ENCODE results near the gene NFAM1. TPM values are rescaled to one million over a fixed set of nuclear protein-coding genes. Genes with fewer than 3 reads are reported as not detected.

NFAM1 gene
- total and polyA plus RNA-seq, 10 donors: 2.0 to 56.6 (median 30.8) TPM

DNA sequence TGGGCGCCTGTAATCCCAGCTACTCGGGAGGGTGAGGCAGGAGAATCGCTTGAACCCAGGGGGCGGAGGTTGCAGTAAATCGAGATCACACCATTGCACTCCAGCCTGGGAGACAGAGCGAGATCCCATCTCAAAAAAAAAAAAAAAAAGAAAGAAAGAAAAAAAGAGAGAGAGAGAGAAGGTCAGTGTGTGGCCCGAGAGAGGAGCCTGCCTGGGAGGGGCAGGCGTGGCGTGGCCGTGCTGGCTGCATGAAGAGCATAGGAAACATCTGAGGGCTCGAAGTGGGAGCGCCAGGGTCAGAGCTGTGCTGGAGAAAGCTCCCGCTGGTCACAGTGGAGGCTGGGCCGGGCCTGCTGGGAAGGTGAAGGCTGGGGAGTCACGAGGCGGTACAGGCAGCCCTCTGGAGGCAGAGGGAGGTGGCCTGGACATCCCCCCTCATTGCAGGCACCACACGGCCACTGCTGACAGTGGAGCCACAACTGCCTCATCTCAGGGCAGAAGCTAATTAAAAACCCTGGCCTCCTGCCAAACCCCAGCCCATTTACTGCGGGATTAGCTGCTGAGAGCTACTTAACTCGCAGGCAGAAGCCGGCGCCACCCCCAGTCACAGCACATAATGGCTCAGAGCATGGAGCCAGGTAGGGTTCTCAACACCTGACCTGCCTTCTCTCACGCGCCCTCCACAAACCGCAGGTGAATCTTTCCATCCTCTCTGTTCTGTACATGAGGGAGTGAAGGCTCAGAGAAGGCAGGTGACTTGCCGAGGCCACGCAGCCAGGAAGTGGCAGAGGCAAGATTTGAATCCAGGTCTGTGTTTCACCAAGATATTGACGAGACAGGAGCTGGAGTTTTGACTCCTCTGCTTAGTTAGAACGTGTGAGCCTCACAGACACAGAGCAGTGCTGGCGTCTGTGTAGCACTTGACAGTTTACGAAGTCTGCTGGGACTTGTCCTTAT is 32.6 kb downstream of the NFAM1 start:
- Histone ChIP-seq H3K4me1 (peaks cover 8 to 68% (median 41%) of the 10 kb centered on the region in 6 donors), H3K36me3 (peaks cover 0 to 86% (median 0%) of the 10 kb centered on the region in 6 donors), H3K27ac (peak overlapping the region in 7 of 8 donors; percentile 3 to 93 (median 28)), H3K9me3 (no peaks in the 10 kb centered on the region), H3K27me3 (replicated peaks in 1 of 7) (no peaks in the 10 kb centered on the region), H3K4me3 (peak overlapping the region in 1 of 8 donors; percentile 7)
- intact Hi-C loops (cut with DNase I; ENCODE audit: low total_unique reads): no loop called here
- peak; percentile 37 to 77 (median 67) for TF ChIP-seq POLR2AphosphoS5 (IDR thresholded peaks at IDR 0.05)
- TF ChIP-seq, protein P1, sequence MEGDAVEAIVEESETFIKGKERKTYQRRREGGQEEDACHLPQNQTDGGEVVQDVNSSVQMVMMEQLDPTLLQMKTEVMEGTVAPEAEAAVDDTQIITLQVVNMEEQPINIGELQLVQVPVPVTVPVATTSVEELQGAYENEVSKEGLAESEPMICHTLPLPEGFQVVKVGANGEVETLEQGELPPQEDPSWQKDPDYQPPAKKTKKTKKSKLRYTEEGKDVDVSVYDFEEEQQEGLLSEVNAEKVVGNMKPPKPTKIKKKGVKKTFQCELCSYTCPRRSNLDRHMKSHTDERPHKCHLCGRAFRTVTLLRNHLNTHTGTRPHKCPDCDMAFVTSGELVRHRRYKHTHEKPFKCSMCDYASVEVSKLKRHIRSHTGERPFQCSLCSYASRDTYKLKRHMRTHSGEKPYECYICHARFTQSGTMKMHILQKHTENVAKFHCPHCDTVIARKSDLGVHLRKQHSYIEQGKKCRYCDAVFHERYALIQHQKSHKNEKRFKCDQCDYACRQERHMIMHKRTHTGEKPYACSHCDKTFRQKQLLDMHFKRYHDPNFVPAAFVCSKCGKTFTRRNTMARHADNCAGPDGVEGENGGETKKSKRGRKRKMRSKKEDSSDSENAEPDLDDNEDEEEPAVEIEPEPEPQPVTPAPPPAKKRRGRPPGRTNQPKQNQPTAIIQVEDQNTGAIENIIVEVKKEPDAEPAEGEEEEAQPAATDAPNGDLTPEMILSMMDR (IDR thresholded peaks at IDR 0.05 in 8 of 11, conservative IDR thresholded peaks at IDR 0.05 in 3 of 11): no peak
- DNase-seq: peak; percentile 87
- WGBS, 5 donors: 64 to 74% (median 69%) methylated on average over 30 of the region's 30 CpGs

DNA sequence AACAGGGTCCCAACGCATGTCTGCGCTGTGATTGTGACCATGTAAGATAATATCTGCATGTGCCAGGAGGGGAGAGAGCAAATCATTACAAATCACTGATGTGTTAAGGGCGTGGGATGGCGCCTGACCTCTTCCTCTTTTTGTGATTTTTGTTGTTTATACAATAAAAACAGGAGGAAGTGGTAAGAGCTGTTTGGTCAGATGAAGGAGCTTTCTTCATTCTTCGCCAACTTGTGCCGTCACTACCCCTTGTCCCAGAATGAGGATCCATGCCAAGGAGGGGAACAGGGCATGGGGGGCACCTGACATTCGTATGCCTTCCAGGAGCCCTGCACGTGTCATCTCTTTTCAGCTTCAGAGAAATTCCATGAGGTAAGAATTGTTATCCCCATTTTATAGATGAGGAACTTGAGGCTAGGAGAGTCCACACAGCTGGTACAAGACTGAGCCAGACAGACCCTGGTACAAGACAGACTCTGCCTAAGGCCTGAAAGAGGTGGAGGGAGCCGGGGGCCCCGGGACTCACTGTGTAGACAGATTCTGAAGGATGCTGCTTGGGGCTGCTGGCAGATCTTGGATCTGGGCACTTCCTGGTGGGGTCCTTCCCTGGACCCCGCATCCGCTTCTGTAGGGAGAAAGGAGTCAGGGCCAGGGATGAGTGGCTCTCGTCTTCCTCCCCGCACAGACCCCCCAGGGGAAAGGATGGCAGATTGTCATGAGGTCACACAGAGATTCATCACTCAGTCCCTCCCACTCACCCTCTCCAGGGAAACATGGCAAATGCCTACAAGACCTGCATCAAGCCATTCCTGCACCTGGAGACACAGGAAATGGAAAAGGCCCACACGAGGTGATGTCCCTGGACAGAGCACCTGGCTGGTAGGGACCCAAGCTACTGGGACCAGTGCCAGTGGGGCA is 34.6 kb downstream of the NFAM1 start:
- 47 to 54% (median 50%) methylated on average over 12 to 15 of the region's 15 CpGs for WGBS, 5 donors
- intact Hi-C loops (cut with DNase I; ENCODE audit: low total_unique reads): no loop called here
- Histone ChIP-seq H3K27me3 (replicated peaks in 1 of 7) (no peaks in the 10 kb centered on the region), H3K4me1 (peaks cover 8 to 68% (median 41%) of the 10 kb centered on the region in 6 donors), H3K36me3 (peaks cover 0 to 85% (median 0%) of the 10 kb centered on the region in 6 donors), H3K9me3 (no peaks in the 10 kb centered on the region), H3K4me3 (peak overlapping the region in 6 of 8 donors; percentile 2 to 64 (median 12)), H3K27ac (peak overlapping the region; percentile 63 to 93 (median 81))
- DNase-seq: peak; percentile 87
- TF ChIP-seq, protein P1 (IDR thresholded peaks at IDR 0.05 in 8 of 11, conservative IDR thresholded peaks at IDR 0.05 in 3 of 11): no peak
- TF ChIP-seq POLR2AphosphoS5 (IDR thresholded peaks at IDR 0.05): peak in 1 of 3 donors; percentile 80

DNA sequence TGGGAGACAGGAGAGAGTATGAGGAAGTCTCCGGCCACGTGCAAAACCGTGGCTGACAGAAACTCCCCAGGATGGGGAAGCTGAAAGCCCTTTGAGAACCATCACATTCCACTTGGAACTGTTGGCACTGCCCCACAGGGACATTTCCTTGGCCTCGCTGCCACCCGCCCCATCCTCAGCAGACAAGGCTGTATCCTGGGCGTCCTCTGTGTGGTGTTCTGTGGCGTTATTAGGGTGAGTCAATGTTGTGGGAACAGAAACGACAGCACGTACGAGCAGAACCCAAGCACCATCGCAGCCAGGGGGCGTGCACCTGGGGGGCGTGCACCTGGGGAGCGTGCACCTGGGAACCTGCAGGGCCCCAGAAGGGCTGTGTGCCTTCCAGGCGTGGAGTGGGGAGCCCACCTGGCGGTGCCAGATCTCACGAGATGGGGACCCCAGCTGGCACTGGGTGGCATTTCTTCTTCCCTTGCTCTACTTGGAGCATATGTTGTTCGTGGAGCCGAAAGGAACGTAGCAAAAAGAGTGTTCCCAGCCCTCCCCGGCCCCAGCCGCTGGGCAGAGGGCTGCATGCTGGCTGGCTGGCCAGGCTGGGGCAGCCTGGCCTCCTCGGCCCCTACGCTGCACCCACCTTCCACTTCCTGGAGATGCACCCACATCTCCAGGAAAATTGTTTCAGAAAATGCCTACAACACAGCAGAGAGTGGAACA is 35.4 kb downstream of the NFAM1 start:
- Histone ChIP-seq H3K4me1 (peaks cover 8 to 64% (median 41%) of the 10 kb centered on the region in 6 donors), H3K27ac (peak overlapping the region; percentile 63 to 93 (median 81)), H3K9me3 (no peaks in the 10 kb centered on the region), H3K4me3 (peak overlapping the region in 6 of 8 donors; percentile 2 to 64 (median 12)), H3K36me3 (peaks cover 0 to 85% (median 0%) of the 10 kb centered on the region in 6 donors), H3K27me3 (replicated peaks in 1 of 7) (no peaks in the 10 kb centered on the region)
- intact Hi-C loops (cut with DNase I; ENCODE audit: low total_unique reads): no loop called here
- TF ChIP-seq POLR2A (IDR thresholded peaks at IDR 0.05): no peak
- TF ChIP-seq, protein P1 (IDR thresholded peaks at IDR 0.05 in 8 of 11, conservative IDR thresholded peaks at IDR 0.05 in 3 of 11): peak in 10 of 11 experiments; percentile 15 to 63 (median 36)
- TF ChIP-seq POLR2AphosphoS5 (IDR thresholded peaks at IDR 0.05): peak in 2 of 3 donors; percentile 66 to 80
- DNase-seq: peak; percentile 92
- 50 to 61% (median 55%) methylated on average over 20 to 24 of the region's 24 CpGs for WGBS, 5 donors
